ENCODE results near the gene PMEPA1.

GRCh38 chr20:57605045-57605444 is 104.8 kb downstream of the PMEPA1 start:
- TF ChIP-seq EZH2 (IDR thresholded peaks at IDR 0.05), result no peak
- no peak for TF ChIP-seq POLR2AphosphoS5 (IDR thresholded peaks at IDR 0.05; ENCODE audit: borderline replicate concordance, low read depth, low read length)
